Liver (tissue), 3 donors: ENCODE measurements around the gene APOA1.
A peak's percentile ranks its signal among the peaks of the same experiment; 100 is the strongest.

Source experiments
- CTCF ChIP-seq: fragments of 150-350 bp; IDR thresholded peaks from 2 replicates; pipeline ENCODE4 v1.5.1; 2017; ENCODE audit warnings: improper control_type of control experiment, low read depth, low read length; ENCODE audit not compliant: missing input control
- RAD21 ChIP-seq, 2 donors: IDR thresholded peaks; 2 replicates each; pipeline ENCODE4 v1.6.1; 2016; ENCODE audit warnings: antibody characterized with exemption in 2 of 2, mild to moderate bottlenecking in 2 of 2
- RXRA ChIP-seq, 2 donors: IDR thresholded peaks; 2 replicates each; pipeline ENCODE4 v1.6.1; 2017 to 2018; ENCODE audit warnings: antibody characterized with exemption in 2 of 2, mild to moderate bottlenecking in 1 of 2
- SP1 ChIP-seq: IDR thresholded peaks from 2 replicates; pipeline ENCODE4 v1.6.1; 2018; ENCODE audit warnings: antibody characterized with exemption, mild to moderate bottlenecking
- YY1 ChIP-seq: IDR thresholded peaks from 2 replicates; pipeline ENCODE4 v1.6.1; 2016; ENCODE audit warnings: antibody characterized with exemption, mild to moderate bottlenecking
- donor health status: healthy.
- donor health status: healthy.

- no peak for TF ChIP-seq CTCF
- no peak for TF ChIP-seq YY1
- peak; percentile 6 to 13 for TF ChIP-seq RXRA (IDR thresholded peaks at IDR 0.05)
- peak; percentile 33 for TF ChIP-seq SP1
- no peak for TF ChIP-seq RAD21 (IDR thresholded peaks at IDR 0.05)
These were observed 5.5 kb upstream of the APOA1 start for GRCh38 chr11:116842909-116843308.
